Measurements from ENCODE around the gene MAML1.

DNA sequence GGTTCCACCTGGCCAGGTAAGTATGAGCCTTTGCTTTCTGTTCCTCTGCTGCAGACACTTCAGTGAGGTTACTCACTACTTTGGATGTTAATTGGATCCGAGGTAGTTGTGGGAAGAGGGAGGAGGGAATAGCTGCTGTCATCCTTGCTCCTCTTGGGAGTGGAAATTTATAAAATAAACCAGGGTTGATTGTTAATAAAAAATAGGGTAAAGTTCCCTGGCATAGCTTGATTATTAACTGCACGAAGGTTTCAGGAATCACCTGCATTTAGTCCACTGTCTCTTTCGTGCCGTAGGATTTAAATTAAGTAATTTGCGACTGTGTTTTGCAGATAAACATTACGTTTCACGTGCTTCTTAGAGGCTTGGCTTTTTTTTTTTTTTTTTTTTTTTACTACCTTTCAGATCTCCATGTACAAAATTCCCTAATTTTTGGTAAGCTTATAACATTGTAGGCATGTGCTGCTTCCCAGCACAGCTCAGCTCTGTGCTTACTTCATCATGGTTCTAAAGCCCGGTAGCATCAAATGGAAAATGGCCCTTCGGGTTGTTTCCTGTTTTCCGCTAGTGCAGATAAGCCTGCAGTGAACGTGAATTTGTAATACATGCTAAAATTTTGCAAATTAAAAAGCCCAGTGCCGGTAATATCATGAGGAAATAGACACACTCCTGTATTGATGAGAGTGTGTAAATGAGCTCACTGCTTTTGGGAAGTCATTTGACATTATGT, 34.3 kb downstream of the MAML1 start:
- no peak for TF ChIP-seq CTCF (IDR thresholded peaks at IDR 0.05)
- no peak for TF ChIP-seq POLR2A (IDR thresholded peaks at IDR 0.05)
